Gastrocnemius medialis (tissue), 4 donors: ENCODE data around the gene TAF1D.

ENCODE experiments used
- POLR2A ChIP-seq, 2 donors: fragments of 450-650 bp; IDR thresholded peaks; one replicate each; pipeline ENCODE4 v1.6.1; 2017; ENCODE audit warnings: antibody characterized with exemption in 2 of 2, mild to moderate bottlenecking in 2 of 2, moderate library complexity in 2 of 2
- TF ChIP-seq, protein P1 (sequence below), 5 experiments: fragments of 450-650 bp in 3 of 5; fragments of 200-600 bp in 2 of 5; sonication (generic) in 2 of 5; IDR thresholded peaks in 4 of 5; conservative IDR thresholded peaks in 1 of 5; 1 replicate in 4 of 5; 2 replicates in 1 of 5; pipeline ENCODE4 v1.5.1; 2016 to 2019; ENCODE audit warnings: antibody characterized with exemption in 5 of 5, mild to moderate bottlenecking in 3 of 5, moderate library complexity in 3 of 5

GRCh38 chr11:93746101-93746500 lies 4.8 kb upstream of the TAF1D start:
- TF ChIP-seq, protein P1, sequence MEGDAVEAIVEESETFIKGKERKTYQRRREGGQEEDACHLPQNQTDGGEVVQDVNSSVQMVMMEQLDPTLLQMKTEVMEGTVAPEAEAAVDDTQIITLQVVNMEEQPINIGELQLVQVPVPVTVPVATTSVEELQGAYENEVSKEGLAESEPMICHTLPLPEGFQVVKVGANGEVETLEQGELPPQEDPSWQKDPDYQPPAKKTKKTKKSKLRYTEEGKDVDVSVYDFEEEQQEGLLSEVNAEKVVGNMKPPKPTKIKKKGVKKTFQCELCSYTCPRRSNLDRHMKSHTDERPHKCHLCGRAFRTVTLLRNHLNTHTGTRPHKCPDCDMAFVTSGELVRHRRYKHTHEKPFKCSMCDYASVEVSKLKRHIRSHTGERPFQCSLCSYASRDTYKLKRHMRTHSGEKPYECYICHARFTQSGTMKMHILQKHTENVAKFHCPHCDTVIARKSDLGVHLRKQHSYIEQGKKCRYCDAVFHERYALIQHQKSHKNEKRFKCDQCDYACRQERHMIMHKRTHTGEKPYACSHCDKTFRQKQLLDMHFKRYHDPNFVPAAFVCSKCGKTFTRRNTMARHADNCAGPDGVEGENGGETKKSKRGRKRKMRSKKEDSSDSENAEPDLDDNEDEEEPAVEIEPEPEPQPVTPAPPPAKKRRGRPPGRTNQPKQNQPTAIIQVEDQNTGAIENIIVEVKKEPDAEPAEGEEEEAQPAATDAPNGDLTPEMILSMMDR (IDR thresholded peaks at IDR 0.05 in 4 of 5, conservative IDR thresholded peaks at IDR 0.05 in 1 of 5): no peak
- no peak for TF ChIP-seq POLR2A (IDR thresholded peaks at IDR 0.05)
